ENCODE data around the gene SAMD11.

Gene SAMD11

DNA sequence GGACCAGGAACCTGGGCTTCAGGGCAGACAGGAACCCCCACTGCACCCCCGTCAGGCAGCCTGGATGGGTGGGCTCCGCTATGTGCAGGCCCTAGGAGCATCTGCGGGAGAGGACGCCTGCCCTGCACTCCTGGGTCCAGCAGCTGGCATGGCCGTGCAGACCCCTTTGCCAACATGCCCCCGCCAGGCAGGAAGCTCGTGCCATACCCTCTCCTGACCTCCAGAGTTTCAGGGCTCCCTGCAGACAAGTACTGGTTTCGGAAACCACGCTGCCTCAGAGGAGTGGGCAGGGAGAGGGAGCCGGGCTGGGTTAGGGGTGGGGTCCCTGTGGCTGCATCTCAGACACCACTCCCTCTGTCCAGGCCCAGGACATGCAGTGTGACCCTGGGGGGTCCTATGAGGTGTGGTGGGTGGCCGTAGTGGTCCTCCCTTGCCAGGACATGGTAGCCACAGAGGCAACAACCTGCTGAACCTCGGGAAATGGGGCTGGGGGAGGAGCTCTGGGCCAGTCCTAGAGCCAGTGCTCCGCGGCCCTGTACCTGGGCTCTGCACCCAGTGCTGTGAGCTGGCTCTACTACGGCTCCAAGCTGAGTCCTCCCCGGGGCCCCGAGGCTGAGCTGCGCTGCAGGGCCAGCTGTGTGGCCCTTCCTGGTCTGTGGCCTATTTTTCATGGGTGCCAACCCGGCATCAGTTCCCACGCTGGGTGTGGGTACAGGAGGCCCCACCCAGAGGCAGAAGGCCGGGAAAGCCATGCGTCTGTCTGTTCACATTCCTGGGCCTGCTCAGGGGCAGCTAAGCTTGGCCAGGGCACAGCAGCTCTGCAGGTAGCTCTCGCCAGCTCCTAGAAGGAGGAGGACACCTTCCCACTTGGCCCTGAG lies 44.0 kb downstream of the SAMD11 start:
- Mint-ChIP-seq H3K4me1 (no peaks in the 10 kb centered on the region), H3K4me3 (no peak overlapping the region), H3K9me3 (peaks cover 3% of the 10 kb centered on the region), H3K27ac (no peak overlapping the region), H3K27me3 (ENCODE audit: low read depth, poor library complexity) (peaks cover 74% of the 10 kb centered on the region), H3K36me3 (ENCODE audit: low read depth) (peaks cover 8% of the 10 kb centered on the region)
- TF ChIP-seq, protein P1, sequence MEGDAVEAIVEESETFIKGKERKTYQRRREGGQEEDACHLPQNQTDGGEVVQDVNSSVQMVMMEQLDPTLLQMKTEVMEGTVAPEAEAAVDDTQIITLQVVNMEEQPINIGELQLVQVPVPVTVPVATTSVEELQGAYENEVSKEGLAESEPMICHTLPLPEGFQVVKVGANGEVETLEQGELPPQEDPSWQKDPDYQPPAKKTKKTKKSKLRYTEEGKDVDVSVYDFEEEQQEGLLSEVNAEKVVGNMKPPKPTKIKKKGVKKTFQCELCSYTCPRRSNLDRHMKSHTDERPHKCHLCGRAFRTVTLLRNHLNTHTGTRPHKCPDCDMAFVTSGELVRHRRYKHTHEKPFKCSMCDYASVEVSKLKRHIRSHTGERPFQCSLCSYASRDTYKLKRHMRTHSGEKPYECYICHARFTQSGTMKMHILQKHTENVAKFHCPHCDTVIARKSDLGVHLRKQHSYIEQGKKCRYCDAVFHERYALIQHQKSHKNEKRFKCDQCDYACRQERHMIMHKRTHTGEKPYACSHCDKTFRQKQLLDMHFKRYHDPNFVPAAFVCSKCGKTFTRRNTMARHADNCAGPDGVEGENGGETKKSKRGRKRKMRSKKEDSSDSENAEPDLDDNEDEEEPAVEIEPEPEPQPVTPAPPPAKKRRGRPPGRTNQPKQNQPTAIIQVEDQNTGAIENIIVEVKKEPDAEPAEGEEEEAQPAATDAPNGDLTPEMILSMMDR (IDR thresholded peaks at IDR 0.05), result no peak
- DNase-seq, result no peak

DNA sequence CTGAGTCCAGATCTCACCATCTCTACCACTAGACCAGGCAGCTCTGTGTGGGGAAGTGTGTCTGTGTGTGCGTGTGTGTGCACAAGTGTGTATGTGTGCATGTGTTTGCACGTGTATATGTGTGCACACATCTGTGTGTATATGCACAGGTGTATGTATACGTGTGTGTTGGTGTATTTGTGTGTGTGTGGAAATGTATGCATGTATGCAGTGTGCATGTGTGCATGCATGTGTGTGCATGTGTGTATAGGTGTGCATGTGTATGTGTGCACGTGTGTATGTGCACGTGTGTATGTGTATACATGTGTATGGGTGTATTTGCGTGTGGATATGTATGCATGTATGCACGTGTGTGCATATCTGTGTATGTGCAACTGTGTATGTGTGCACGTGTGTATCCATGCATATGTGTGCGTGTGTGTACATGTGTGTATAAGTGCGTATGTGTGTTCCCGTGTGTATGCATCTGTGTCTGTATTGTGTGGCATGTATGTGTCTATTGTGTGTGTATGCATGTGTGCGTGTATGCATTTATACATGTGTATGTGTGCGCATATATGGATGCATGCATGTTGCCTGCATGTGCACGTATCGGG lies 45.6 kb downstream of the SAMD11 start:
- H3K4me3 Mint-ChIP-seq, result no peak overlapping the region
- DNase-seq, result no peak
- no peaks in the 10 kb centered on the region for H3K4me1 Mint-ChIP-seq
- peaks cover 8% of the 10 kb centered on the region for H3K36me3 Mint-ChIP-seq (ENCODE audit: low read depth)
- TF ChIP-seq, protein P1 (IDR thresholded peaks at IDR 0.05), result no peak
- peaks cover 3% of the 10 kb centered on the region for H3K9me3 Mint-ChIP-seq
- peaks cover 85% of the 10 kb centered on the region for H3K27me3 Mint-ChIP-seq (ENCODE audit: low read depth, poor library complexity)
- H3K27ac Mint-ChIP-seq, result no peak overlapping the region

- DNase-seq, result no peak
- Mint-ChIP-seq H3K4me1 (peaks cover 4% of the 10 kb centered on the region), H3K27ac (no peak overlapping the region), H3K4me3 (no peak overlapping the region), H3K27me3 (ENCODE audit: low read depth, poor library complexity) (peaks cover 87% of the 10 kb centered on the region), H3K36me3 (ENCODE audit: low read depth) (peaks cover 2% of the 10 kb centered on the region), H3K9me3 (peaks cover 3% of the 10 kb centered on the region)
- TF ChIP-seq, protein P1 (IDR thresholded peaks at IDR 0.05), result no peak
These were observed 46.7 kb downstream of the SAMD11 start for GRCh38 chr1:970242-970972.

DNA sequence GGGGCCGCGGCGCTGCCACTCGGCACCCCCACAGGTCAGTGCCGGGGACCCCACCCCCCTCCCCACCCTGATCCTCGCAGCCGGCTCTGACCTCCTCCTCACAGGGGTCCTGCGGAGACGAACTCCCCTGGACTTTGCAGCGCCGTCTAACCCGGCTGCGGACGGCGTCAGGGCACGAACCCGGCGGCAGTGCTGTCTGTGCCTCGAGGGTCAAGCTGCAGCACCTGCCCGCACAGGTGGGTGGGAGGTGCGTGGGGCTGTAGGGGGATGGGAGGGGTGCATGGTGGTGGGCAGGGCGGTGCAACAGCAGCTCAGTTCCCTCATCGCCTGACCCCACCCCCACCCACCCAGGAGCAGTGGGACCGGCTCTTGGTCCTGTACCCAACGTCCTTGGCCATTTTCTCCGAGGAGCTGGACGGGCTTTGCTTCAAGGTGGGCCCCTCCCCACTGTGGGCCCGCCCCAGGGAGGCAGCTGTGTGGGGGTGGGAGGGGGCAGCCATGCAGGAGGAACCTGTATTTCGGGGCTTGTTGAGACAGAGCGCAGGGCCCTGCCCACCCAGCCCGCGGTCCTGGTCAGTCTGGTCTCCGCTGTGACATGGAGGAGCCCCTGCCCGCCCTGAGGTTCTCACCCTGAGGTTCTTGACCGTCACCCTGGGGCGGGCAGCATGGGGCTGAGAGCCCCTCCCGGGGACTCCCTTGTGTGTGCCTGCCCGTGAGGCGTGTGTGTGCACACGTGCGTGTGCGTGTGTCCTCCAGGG lies 47.4 kb downstream of the SAMD11 start:
- no peak for DNase-seq
- Mint-ChIP-seq H3K4me3 (no peak overlapping the region), H3K27me3 (ENCODE audit: low read depth, poor library complexity) (peaks cover 87% of the 10 kb centered on the region), H3K9me3 (peaks cover 3% of the 10 kb centered on the region), H3K36me3 (ENCODE audit: low read depth) (no peaks in the 10 kb centered on the region), H3K4me1 (peaks cover 9% of the 10 kb centered on the region), H3K27ac (no peak overlapping the region)
- TF ChIP-seq, protein P1 (IDR thresholded peaks at IDR 0.05), result no peak

- Mint-ChIP-seq H3K4me3 (no peak overlapping the region), H3K27ac (no peak overlapping the region), H3K4me1 (peaks cover 9% of the 10 kb centered on the region), H3K36me3 (ENCODE audit: low read depth) (no peaks in the 10 kb centered on the region), H3K9me3 (peaks cover 3% of the 10 kb centered on the region), H3K27me3 (ENCODE audit: low read depth, poor library complexity) (peaks cover 83% of the 10 kb centered on the region)
- DNase-seq, result no peak
- TF ChIP-seq, protein P1 (IDR thresholded peaks at IDR 0.05), result no peak
These were observed 48.2 kb downstream of the SAMD11 start for GRCh38 chr1:971751-972506.
